Fibroblast of lung (primary cell): ENCODE results near the gene SIX5. TPM values are rescaled to one million over a fixed set of nuclear protein-coding genes. Genes with fewer than 3 reads are reported as not detected.
"Not testable (repeated sequence)": the region's sequence is repeated elsewhere in the genome, so short reads cannot be mapped to it uniquely, and the experiment has no call there.

Source experiments
- DNase-seq, 2 donors: peaks; one replicate each; pipeline versions ENCODE4 v3.0.0 to v3.0.0-alpha.2; 2010; ENCODE audit warnings: low read depth in 2 of 2
- H2AFZ ChIP-seq: 2 replicates; pipeline ENCODE4 v1.5.1; 2012; ENCODE audit warnings: low read length, control low read depth, inconsistent platforms
- H3K27ac ChIP-seq: 2 replicates; pipeline ENCODE4 v1.5.1; 2011; ENCODE audit warnings: low read length, control low read depth; ENCODE audit not compliant: insufficient read depth
- H3K27me3 ChIP-seq: 2 replicates; pipeline ENCODE4 v1.5.1; 2011; ENCODE audit warnings: mild to moderate bottlenecking, low read length; ENCODE audit not compliant: control insufficient read depth, insufficient read depth
- H3K36me3 ChIP-seq: 2 replicates; pipeline ENCODE4 v1.5.1; 2011; ENCODE audit warnings: low read length; ENCODE audit not compliant: control insufficient read depth, insufficient read depth
- H3K4me1 ChIP-seq: 2 replicates; pipeline ENCODE4 v1.5.1; 2011; ENCODE audit warnings: low read length; ENCODE audit not compliant: control insufficient read depth, insufficient read depth; ENCODE audit errors: extremely low read depth
- H3K4me2 ChIP-seq: 2 replicates; pipeline ENCODE4 v1.5.1; 2011; ENCODE audit warnings: low read length, control low read depth; ENCODE audit not compliant: insufficient read depth; ENCODE audit errors: extremely low read depth
- H3K4me3 ChIP-seq, 4 experiments: fragments of 200-600 bp in 1 of 4; sonication (generic) in 1 of 4; replicated peaks in 1 of 4; 2 replicates each; pipeline ENCODE4 v1.5.1; 2011 to 2016; ENCODE audit warnings: low read length in 4 of 4, low read depth in 3 of 4, mild to moderate bottlenecking in 3 of 4, control low read depth in 2 of 4, inconsistent platforms in 1 of 4, mixed read lengths in 1 of 4; ENCODE audit not compliant: insufficient read depth in 1 of 4; ENCODE audit errors: control extremely low read depth in 1 of 4
- H3K79me2 ChIP-seq: 2 replicates; pipeline ENCODE4 v1.5.1; 2012; ENCODE audit warnings: mild to moderate bottlenecking, low read length, inconsistent platforms; ENCODE audit not compliant: control insufficient read depth, insufficient read depth
- H3K9ac ChIP-seq: 2 replicates; pipeline ENCODE4 v1.5.1; 2011; ENCODE audit warnings: mild to moderate bottlenecking, low read length, control low read depth; ENCODE audit not compliant: insufficient read depth
- H3K9me3 ChIP-seq: 2 replicates; pipeline ENCODE4 v1.5.1; 2012; ENCODE audit warnings: low read depth, low read length; ENCODE audit not compliant: control insufficient read depth, insufficient read depth
- H4K20me1 ChIP-seq: 2 replicates; pipeline ENCODE4 v1.5.1; 2011; ENCODE audit warnings: low read length; ENCODE audit not compliant: control insufficient read depth, insufficient read depth; ENCODE audit errors: extremely low read depth
- EZH2 ChIP-seq: IDR thresholded peaks from 2 replicates; pipeline ENCODE4 v1.5.1; 2012; ENCODE audit warnings: low read length, control low read depth, mild to moderate bottlenecking; ENCODE audit errors: missing control alignments
- polyA plus RNA-seq, 2 donors: library from polyadenylated mRNA; depleted of rRNA in 1 of 2; stranded (reverse) in 1 of 2; unstranded in 1 of 2; fragments of >200 nt; gene quantifications; 2 replicates each; pipeline ENCODE4 v1.2.1, GENCODE V29; 2011 to 2012; ENCODE audit warnings: missing spikeins in 1 of 2
- total RNA-seq: library from RNA; depleted of rRNA; stranded (reverse); fragments of >200 nt; gene quantifications from 2 replicates; pipeline ENCODE4 v1.2.1, GENCODE V29; 2014
- TF ChIP-seq, protein P1 (sequence below), 2 donors: IDR thresholded peaks in 1 of 2; conservative IDR thresholded peaks in 1 of 2; 1 replicate in 1 of 2; 2 replicates in 1 of 2; pipeline ENCODE4 v1.5.1; 2011 to 2012; ENCODE audit warnings: low read length in 2 of 2, control low read depth in 1 of 2, inconsistent platforms in 1 of 2, low read depth in 1 of 2, mild to moderate bottlenecking in 1 of 2

Gene SIX5
- total and polyA plus RNA-seq, 2 donors (not counting 1 experiment from before 2014, with no cell fraction given), result 3.4 to 10.7 TPM

DNA sequence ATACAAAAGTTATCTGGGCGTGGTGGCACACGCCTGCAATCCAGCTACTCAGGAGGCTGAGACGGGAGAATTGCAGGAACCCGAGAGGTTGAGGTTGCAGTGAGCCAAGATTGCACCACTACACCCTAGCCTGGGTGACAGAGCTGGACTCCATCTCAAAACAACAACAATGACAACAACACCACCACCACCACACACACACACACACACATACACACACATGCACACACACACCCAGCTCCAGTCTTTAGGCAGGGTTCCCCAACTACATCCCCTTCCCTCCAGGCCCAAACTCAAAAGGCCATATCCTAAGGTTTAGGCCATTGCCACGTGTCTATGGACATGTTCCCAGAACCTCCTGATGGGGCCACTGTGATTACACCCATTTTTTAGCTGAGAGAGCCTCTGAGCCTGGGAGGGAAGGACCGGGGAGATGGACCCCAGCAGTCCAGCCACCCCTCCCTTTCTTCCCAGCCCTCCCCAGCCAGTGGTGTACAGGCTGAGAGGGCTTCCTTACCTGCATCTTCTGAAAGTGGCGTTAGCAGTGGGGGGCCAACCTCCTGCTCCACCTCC, 32.6 kb upstream of the SIX5 start:
- H3K4me3 ChIP-seq, result no peak overlapping the region
- DNase-seq, result no peak
- no peak overlapping the region for H2AFZ ChIP-seq
- H3K27ac ChIP-seq, result no peak overlapping the region
- H3K9me3 ChIP-seq, result no peaks in the 10 kb centered on the region
- H3K9ac ChIP-seq, result no peak overlapping the region
- no peak for TF ChIP-seq EZH2
- TF ChIP-seq, protein P1, sequence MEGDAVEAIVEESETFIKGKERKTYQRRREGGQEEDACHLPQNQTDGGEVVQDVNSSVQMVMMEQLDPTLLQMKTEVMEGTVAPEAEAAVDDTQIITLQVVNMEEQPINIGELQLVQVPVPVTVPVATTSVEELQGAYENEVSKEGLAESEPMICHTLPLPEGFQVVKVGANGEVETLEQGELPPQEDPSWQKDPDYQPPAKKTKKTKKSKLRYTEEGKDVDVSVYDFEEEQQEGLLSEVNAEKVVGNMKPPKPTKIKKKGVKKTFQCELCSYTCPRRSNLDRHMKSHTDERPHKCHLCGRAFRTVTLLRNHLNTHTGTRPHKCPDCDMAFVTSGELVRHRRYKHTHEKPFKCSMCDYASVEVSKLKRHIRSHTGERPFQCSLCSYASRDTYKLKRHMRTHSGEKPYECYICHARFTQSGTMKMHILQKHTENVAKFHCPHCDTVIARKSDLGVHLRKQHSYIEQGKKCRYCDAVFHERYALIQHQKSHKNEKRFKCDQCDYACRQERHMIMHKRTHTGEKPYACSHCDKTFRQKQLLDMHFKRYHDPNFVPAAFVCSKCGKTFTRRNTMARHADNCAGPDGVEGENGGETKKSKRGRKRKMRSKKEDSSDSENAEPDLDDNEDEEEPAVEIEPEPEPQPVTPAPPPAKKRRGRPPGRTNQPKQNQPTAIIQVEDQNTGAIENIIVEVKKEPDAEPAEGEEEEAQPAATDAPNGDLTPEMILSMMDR (conservative IDR thresholded peaks at IDR 0.05 in 1 of 2, IDR thresholded peaks at IDR 0.05 in 1 of 2; ENCODE audit: low read depth in 1 of 2, low read length in 2 of 2), result no peak
- H3K4me2 ChIP-seq, result no peak overlapping the region
- no peaks in the 10 kb centered on the region for H4K20me1 ChIP-seq
- no peaks in the 10 kb centered on the region for H3K36me3 ChIP-seq
- H3K4me1 ChIP-seq, result peaks cover 9% of the 10 kb centered on the region
- no peaks in the 10 kb centered on the region for H3K27me3 ChIP-seq
- no peaks in the 10 kb centered on the region for H3K79me2 ChIP-seq

DNA sequence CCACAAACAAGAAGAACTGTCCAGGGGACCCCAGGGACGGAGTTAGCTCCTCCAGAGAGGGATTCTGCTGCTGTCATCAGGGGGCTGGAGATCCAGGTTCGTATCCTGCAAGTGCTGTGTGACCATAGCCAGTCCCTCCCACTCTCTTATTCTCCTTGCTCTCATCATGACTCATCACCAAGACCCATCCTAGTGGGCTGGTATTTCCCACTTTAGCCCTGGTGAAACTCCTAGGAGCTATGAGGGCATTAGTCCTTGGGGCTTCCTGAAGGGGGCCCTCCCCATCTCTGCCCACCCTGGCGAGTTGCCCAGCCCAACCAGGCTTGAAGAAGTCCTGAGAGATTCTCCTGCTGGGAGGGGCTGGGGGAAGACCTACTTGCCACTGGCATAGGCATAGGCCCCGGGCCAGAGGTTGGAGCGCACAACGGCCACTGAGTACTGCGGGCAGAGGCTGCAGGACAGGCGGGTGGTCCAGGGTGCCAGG, 31.1 kb upstream of the SIX5 start:
- Histone ChIP-seq H3K9ac (no peak overlapping the region), H3K36me3 (no peaks in the 10 kb centered on the region), H3K9me3 (no peaks in the 10 kb centered on the region), H3K27me3 (no peaks in the 10 kb centered on the region), H4K20me1 (no peaks in the 10 kb centered on the region), H3K27ac (no peak overlapping the region), H3K79me2 (no peaks in the 10 kb centered on the region), H3K4me2 (no peak overlapping the region), H3K4me3 (no peak overlapping the region), H3K4me1 (peaks cover 5% of the 10 kb centered on the region), H2AFZ (no peak overlapping the region)
- no peak for TF ChIP-seq EZH2
- TF ChIP-seq, protein P1 (conservative IDR thresholded peaks at IDR 0.05 in 1 of 2, IDR thresholded peaks at IDR 0.05 in 1 of 2; ENCODE audit: low read depth in 1 of 2, low read length in 2 of 2), result no peak
- DNase-seq, result peak; percentile 36 to 64

DNA sequence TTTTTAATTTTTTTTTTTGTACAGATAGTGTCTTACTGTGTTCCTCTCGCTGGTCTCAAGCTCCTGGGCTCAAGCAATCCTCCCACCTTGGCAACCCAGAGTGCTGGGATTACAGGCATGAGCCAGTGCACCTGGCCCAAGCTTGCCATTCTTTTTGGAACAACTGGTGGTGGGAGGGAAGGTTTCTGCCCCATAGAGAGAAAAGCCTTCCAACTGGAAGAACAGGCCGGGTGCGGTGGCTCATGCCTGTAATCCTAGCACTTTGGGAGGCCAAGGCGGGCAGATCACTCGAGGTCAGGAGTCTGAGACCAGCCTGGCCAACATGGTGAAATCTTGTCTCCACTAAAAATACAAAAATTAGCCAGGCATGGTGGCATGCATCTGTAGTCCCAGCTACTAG, 30.5 kb upstream of the SIX5 start:
- H4K20me1 ChIP-seq, H3K27ac ChIP-seq, H3K4me2 ChIP-seq, H3K36me3 ChIP-seq, H3K4me1 ChIP-seq, H3K9ac ChIP-seq, H3K27me3 ChIP-seq, H3K9me3 ChIP-seq, DNase-seq, H2AFZ ChIP-seq, H3K79me2 ChIP-seq, H3K4me3 ChIP-seq: not testable (repeated sequence)
